ELF-1 (cell line): Measurements from ENCODE around the gene USP9X.
"Not testable (repeated sequence)": the region's sequence is repeated elsewhere in the genome, so short reads cannot be mapped to it uniquely, and the experiment has no call there.

Experiments
- DNase-seq: peaks from one replicate; pipeline ENCODE4 v3.0.0-alpha.2; 2016; ENCODE audit warnings: low read depth, low spot score

Gene USP9X

DNA sequence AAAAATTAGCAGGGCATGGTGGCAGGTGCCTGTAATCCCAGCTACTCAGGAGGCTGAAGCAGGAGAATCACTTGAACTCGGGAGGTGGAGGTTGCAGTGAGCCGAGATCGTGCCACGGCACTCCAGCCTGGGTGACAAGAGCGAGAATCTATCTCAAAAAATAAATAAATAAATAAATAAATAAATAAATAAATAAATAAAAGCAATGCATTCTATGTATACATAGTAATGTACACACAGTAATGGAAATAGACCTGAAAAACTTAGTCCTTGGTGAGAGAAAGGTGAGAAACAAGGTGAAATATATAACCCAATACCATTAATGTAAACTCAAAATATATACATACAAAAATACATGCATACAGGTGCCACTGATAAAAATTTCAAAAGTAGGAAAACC, 197.1 kb downstream of the USP9X start:
- DNase-seq: not testable (repeated sequence)

DNA sequence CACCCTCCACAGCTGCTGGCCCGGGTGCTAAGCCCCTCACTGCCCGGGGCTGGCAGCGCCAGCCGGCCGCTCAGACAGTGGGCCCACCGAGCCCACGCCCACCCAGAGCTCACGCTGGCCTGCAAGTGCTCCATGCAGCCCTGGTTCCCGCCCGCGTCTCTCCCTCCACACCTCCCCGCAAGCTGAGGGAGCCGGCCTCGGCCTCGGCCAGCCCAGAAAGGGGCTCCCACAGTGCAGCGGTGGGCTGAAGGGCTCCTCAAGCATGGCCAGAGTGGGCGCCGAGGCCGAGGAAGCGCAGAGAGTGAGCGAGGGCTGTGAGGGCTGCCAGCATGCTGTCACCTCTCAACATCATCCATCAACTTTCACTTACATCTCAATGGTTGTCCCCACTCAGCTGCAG, 200.7 kb downstream of the USP9X start:
- DNase-seq: not testable (repeated sequence)
